HG02973 (cell line): ENCODE results near the gene TBC1D5.

Experiments
- ATAC-seq: cut with Tn5 transposase; IDR thresholded peaks from one replicate; pipeline ENCODE4 v1.9.1; 2021; ENCODE audit warnings: moderate library complexity; ENCODE audit not compliant: unreplicated experiment

The TBC1D5 gene

GRCh38 chr3:17122758-17123157, 619.7 kb downstream of the TBC1D5 start:
- ATAC-seq: no peak

- no peak for ATAC-seq
These were observed 621.1 kb downstream of the TBC1D5 start for GRCh38 chr3:17121336-17121735.

- no peak for ATAC-seq
These were observed 622.3 kb downstream of the TBC1D5 start for GRCh38 chr3:17120115-17120514.

DNA sequence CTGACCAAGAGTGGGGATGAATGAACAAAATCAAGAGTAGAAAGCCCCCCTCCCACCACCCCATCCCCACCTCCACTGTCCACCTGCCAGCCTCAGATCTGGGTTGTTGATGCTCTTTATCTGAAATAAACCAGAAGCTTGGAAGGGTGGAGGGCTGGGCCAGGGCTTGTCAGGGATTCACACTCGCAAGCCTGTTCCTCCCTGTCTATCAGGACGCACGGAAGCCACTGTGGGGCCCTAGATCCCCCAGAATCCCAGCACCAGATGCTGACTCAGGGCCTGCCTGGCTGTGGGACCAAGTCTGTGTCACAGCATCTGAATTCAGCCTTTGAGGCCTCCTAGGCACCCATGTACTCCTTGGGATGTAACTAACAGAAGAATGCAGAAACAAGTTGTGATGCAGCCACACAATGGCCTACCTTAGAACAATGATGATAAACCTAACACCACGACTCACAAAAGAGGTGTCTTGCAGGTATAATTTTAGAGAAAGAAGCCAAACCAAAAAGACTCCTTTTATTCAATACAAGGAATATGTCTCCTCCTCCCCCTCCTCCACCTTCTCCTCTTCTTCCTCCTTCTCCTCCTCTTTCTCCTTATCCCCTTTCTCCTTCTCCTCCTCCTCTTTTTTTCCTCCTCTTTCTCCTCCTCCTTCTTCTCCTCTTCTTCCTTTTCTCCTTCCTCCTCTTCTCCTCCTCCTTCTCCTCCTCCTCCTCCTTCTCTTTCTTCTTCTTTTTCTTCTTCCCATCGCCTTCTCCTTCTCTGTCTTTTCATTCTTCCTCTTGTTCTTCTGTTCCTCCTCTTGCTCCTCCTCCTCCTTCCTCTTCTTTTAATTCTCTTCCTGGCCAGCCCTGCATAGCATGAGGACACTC, 623.0 kb downstream of the TBC1D5 start:
- no peak for ATAC-seq

DNA sequence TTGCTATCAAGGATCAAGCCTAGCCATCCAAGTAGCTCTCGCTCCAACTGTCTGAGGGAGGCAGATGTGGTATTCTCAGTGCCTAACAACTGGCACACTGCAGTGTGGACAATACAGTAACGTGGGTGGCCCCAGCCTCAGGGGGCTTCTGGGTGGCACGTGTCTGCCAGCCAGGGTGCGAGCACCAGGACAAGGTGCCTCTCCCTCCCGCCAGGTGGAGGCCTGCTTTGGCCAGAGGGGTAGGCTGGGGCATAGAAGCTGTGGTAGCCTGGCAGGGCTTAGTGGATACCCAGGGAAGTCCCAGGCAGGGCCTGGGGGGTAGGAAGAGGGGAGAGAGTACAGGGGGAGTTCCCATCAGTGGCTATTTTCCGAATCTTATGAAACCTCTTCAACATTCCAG, 623.7 kb downstream of the TBC1D5 start:
- ATAC-seq: no peak

- ATAC-seq: no peak
These were observed 626.3 kb downstream of the TBC1D5 start for GRCh38 chr3:17116007-17116600.

- no peak for ATAC-seq
These were observed 627.2 kb downstream of the TBC1D5 start for GRCh38 chr3:17115186-17115585.

- no peak for ATAC-seq
These were observed 630.8 kb downstream of the TBC1D5 start for GRCh38 chr3:17111586-17111985.

GRCh38 chr3:17110660-17111396, 631.6 kb downstream of the TBC1D5 start:
- no peak for ATAC-seq
